SK-N-SH (cell line): ENCODE measurements around the gene ZNF202.
"Not testable (repeated sequence)": the region's sequence is repeated elsewhere in the genome, so short reads cannot be mapped to it uniquely, and the experiment has no call there.

ENCODE experiments used
- CTCF ChIP-seq: fragments of 200-600 bp; sonication (generic); IDR thresholded peaks from 2 replicates; pipeline ENCODE4 v1.6.1; 2017; ENCODE audit warnings: antibody characterized with exemption, mild to moderate bottlenecking, moderate library complexity
- EZH2phosphoT487 ChIP-seq: fragments of 200-600 bp; sonication (generic); IDR thresholded peaks from 2 replicates; pipeline ENCODE4 v1.6.1; 2017; ENCODE audit warnings: low read depth, mixed run types, mild to moderate bottlenecking, antibody characterized with exemption, moderate library complexity, borderline replicate concordance
- FOSL2 ChIP-seq: IDR thresholded peaks from 2 replicates; pipeline ENCODE4 v1.4.0; 2012; ENCODE audit warnings: low read depth, mild to moderate bottlenecking, moderate library complexity, borderline replicate concordance
- MXI1 ChIP-seq: IDR thresholded peaks from 2 replicates; pipeline ENCODE4 v1.6.1; 2012; ENCODE audit warnings: mild to moderate bottlenecking, low read depth, low read length, improper control_type of control experiment
- POLR2AphosphoS5 ChIP-seq: IDR thresholded peaks from 2 replicates; pipeline ENCODE4 v1.6.1; 2012; ENCODE audit warnings: low read depth, low read length
- RFX5 ChIP-seq: IDR thresholded peaks from 2 replicates; pipeline ENCODE4 v1.6.1; 2012; ENCODE audit warnings: mild to moderate bottlenecking, improper control_type of control experiment, low read length
- RXRA ChIP-seq: IDR thresholded peaks from 2 replicates; pipeline ENCODE4 v1.4.0; 2012; ENCODE audit warnings: low read depth, mild to moderate bottlenecking, borderline replicate concordance
- SMC3 ChIP-seq: IDR thresholded peaks from 2 replicates; pipeline ENCODE4 v1.6.1; 2012; ENCODE audit warnings: low read depth, low read length, improper control_type of control experiment
- YY1 ChIP-seq: IDR thresholded peaks from 2 replicates; pipeline ENCODE4 v1.4.0; 2012; ENCODE audit warnings: low read depth, mild to moderate bottlenecking
- TF ChIP-seq, protein P1 (sequence below): IDR thresholded peaks from 2 replicates; pipeline ENCODE4; 2012
- TF ChIP-seq, protein P2 (sequence below): IDR thresholded peaks from 2 replicates; pipeline ENCODE4 v1.4.0; 2012; ENCODE audit warnings: low read depth

GRCh38 chr11:123712627-123713026 lies 28.8 kb downstream of the ZNF202 start:
- TF ChIP-seq CTCF, SMC3, RXRA, YY1, EZH2phosphoT487, MXI1, RFX5, FOSL2, POLR2AphosphoS5: not testable (repeated sequence)
- TF ChIP-seq, protein P1, sequence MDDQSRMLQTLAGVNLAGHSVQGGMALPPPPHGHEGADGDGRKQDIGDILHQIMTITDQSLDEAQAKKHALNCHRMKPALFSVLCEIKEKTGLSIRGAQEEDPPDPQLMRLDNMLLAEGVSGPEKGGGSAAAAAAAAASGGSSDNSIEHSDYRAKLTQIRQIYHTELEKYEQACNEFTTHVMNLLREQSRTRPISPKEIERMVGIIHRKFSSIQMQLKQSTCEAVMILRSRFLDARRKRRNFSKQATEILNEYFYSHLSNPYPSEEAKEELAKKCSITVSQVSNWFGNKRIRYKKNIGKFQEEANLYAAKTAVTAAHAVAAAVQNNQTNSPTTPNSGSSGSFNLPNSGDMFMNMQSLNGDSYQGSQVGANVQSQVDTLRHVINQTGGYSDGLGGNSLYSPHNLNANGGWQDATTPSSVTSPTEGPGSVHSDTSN: not testable (repeated sequence)
- TF ChIP-seq, protein P2, sequence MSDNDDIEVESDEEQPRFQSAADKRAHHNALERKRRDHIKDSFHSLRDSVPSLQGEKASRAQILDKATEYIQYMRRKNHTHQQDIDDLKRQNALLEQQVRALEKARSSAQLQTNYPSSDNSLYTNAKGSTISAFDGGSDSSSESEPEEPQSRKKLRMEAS: not testable (repeated sequence)
